Esophagus muscularis mucosa (tissue), 4 donors: Measurements from ENCODE around the gene HPRT1.

Experiments
- EP300 ChIP-seq: sonication (generic); formaldehyde crosslinking; IDR thresholded peaks from one replicate; pipeline ENCODE4 v1.6.1; 2017; ENCODE audit warnings: antibody characterized with exemption
- POLR2A ChIP-seq: fragments of 450-650 bp; IDR thresholded peaks from one replicate; pipeline ENCODE4 v1.6.1; 2017; ENCODE audit warnings: antibody characterized with exemption, moderate library complexity, mild to moderate bottlenecking, low read depth
- POLR2AphosphoS5 ChIP-seq, 2 donors: sonication (generic); formaldehyde crosslinking; IDR thresholded peaks; one replicate each; pipeline ENCODE4 v1.6.1; 2017; ENCODE audit warnings: antibody characterized with exemption in 2 of 2
- TF ChIP-seq, protein P1 (sequence below), 3 experiments: fragments of 200-600 bp in 2 of 3; fragments of 450-650 bp in 1 of 3; sonication (generic) in 2 of 3; IDR thresholded peaks; one replicate each; pipeline ENCODE4 v1.5.1; 2017 to 2019; ENCODE audit warnings: antibody characterized with exemption in 3 of 3, mild to moderate bottlenecking in 2 of 3, moderate library complexity in 1 of 3

DNA sequence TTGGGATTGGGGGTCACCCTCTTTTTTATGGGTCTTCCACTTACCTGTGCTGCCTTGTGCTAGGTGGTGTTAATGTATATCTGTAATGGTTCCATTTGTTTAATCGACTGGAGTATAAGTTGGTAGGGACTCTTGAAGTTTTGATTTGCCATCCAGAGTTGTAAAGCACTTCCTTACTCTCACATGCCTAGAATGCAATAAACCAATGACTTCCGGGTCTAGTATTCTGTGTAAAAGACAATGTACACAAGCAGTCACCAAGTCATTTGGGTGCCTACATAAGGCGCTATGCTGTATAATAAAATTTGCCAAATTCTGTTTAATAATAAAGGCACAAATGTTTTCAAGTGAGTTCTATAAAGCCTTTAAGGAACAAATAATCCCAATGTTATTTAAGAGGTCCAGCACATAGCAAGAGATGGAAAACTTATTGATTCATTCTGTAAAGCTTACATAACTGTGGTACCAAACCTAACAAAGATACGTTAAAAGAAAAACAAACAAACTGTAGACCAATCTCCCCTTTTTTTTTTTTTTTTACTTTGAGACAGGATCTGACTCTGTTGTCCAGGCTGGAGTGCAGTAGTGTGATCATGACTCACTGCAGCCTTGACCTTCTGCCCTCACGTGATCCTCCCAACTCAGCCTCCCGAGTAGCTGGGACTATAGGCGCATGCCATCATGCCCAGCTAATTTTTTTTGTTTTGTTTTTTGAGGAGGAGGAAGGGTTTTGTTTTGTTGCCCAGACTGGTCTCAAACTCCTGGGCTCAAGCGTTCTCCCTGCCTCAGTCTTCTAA is 41.5 kb upstream of the HPRT1 start:
- TF ChIP-seq, protein P1, sequence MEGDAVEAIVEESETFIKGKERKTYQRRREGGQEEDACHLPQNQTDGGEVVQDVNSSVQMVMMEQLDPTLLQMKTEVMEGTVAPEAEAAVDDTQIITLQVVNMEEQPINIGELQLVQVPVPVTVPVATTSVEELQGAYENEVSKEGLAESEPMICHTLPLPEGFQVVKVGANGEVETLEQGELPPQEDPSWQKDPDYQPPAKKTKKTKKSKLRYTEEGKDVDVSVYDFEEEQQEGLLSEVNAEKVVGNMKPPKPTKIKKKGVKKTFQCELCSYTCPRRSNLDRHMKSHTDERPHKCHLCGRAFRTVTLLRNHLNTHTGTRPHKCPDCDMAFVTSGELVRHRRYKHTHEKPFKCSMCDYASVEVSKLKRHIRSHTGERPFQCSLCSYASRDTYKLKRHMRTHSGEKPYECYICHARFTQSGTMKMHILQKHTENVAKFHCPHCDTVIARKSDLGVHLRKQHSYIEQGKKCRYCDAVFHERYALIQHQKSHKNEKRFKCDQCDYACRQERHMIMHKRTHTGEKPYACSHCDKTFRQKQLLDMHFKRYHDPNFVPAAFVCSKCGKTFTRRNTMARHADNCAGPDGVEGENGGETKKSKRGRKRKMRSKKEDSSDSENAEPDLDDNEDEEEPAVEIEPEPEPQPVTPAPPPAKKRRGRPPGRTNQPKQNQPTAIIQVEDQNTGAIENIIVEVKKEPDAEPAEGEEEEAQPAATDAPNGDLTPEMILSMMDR (IDR thresholded peaks at IDR 0.05): no peak
- TF ChIP-seq POLR2A (no peak), POLR2AphosphoS5 (IDR thresholded peaks at IDR 0.05) (no peak), EP300 (no peak)
